Activated CD8-positive, alpha-beta memory T cell treated with anti-CD3 and anti-CD28 coated beads, Interleukin-2, amount 50 U/mL, for 1 hour (primary cell): Measurements from ENCODE around the gene NELFA.

Source experiments
- DNase-seq: peaks from one replicate; pipeline ENCODE4 v3.0.0-alpha.2; 2020; ENCODE audit errors: extremely low read depth

Gene NELFA

GRCh38 chr4:1982124-1983052, 26.4 kb downstream of the NELFA start:
- DNase-seq, result no peak

DNA sequence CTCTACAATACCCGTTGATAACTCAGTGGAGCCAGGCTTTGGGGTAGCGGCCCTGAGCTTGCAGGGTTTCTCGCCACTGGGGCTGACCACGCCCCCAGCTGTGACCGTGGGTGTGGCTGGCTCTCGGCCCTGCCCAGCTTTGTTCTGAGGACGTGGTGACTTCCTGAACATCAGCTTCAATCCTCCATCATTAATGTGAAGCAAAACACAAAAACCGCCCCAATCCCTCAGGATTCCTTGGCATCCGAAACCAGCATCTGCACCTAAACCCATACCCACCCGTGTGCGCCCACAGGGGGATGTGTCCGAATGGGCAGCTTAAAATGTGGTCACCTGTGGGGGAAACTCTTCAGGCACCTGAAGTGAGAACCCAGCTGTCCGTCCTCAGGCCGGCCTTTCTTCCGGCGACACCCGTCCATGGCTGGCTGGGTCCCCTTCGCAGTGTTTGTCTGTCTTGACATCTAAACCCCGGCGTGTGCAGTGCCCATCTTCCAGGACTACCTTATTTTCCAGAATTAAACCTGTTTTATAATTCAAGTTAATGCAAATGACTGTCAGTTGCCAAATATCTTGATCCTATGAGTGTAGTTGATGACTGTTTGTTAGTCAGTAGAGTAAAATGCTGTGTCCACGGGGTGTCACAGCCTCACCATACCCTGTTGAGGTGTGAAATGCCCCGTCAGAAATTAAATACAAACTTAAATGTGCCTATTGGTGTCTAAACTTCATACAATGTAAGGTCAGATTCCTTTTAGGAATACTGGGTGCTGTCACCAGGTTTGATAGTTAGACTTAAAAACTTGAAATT, 27.3 kb downstream of the NELFA start:
- no peak for DNase-seq

DNA sequence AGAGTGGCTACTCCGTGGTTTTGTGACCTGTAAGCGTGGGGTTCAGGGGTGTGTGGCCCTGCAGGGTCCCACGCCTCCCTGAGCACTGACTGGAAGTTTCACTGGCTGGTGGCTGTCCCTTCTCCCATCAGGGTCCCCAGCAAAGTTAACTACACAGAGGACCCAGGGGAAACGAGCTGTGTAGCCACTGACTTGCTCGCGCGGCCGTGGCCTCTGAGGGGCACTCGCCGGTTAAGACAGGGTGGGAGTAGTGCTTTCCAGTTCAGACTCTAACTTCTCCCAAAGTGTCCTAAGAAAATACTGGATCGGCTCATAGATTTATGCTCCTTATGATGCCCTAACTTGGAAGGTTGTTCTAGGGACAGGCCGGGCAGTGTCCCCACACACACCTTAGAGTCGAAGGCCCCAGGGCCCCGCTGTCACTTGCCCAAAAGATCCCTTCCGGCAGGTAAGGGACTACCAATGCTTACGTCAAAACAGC, 28.2 kb downstream of the NELFA start:
- DNase-seq, result no peak

- DNase-seq, result no peak
Observed at GRCh38 chr4:1979477-1980196, 29.1 kb downstream of the NELFA start.

GRCh38 chr4:1978741-1979476, 29.9 kb downstream of the NELFA start:
- DNase-seq, result no peak

GRCh38 chr4:1978226-1978625, 30.5 kb downstream of the NELFA start:
- DNase-seq, result no peak

DNA sequence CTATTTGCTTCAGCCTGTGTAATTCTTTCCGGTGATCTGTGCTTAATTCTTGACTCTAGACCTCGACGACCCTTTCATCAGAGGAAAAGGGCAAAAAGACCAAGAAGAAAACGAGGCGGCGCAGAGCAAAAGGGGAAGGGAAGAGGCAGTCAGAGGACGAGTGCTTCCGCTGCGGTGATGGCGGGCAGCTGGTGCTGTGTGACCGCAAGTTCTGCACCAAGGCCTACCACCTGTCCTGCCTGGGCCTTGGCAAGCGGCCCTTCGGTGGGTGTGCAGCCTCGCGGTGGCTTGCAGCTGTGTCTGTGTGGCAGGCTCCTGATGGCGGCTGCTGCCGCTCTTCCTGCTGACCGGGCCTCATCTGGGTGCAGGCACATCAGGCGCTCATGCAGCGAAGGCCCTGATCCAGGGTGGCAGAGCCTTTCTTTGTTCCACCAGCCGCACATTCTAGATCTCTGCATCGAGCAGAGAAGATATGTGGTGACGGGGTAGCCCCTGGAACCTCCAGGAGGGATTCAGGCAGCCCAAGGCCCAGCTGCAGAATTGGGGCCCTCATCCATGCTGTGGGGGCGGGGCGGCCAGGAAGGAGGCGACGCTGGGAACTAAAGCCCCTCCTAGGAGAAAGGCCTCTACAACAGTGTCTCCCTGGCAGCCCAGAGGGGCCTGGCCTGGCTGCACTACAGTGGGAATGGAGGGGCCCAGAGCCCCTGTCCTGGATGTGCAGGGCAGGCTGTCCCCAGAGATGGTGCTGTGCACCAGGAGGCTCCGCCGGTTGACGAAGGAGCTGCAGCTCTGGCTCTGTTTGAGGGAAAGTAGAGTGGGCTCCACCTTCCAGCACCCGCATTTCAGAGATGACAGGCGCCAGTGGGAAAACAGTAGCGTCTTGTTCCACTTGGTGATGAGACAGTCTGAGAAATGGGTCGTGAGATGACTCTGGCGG, 32.1 kb downstream of the NELFA start:
- DNase-seq, result no peak

DNA sequence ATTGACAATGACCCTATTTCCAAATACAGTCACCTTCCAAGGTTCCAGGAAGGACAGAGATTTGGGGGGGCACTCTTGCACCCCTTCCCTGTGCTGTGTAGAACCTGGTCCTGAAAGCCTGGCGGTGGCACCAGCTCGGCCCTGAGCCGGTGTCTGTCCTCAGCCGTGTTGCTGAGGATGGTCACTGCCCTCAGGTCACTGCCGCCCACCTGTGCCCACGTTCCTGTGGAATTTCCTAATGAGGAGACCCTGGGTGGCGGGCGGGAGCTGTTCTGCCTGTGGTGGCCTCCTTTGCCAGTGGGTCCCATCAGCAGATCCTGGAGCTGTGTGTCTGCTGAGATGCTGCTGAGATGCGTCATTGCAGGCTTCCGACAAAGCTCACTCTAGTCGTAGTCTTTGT, 32.9 kb downstream of the NELFA start:
- no peak for DNase-seq

- no peak for DNase-seq
Observed at GRCh38 chr4:1975391-1975801, 33.4 kb downstream of the NELFA start.

DNA sequence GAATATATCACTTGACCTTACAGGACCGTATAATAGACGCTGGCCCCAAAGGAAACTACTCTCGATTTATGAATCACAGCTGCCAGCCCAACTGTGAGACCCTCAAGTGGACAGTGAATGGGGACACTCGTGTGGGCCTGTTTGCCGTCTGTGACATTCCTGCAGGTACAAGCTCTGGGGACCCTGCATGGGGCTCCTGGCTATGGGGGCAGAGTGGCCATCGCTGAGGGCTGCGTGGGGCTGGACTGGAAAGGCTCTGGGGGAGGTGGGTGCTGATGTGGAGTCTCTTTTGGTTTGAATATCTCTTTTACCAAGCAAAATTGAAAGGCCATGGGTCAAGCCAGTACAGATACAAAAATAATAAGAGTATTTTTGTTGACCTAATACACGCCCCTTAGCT, 33.9 kb downstream of the NELFA start:
- no peak for DNase-seq

GRCh38 chr4:1973661-1974060, 35.1 kb downstream of the NELFA start:
- DNase-seq, result no peak

- no peak for DNase-seq
Observed at GRCh38 chr4:1973218-1973617, 35.6 kb downstream of the NELFA start.

DNA sequence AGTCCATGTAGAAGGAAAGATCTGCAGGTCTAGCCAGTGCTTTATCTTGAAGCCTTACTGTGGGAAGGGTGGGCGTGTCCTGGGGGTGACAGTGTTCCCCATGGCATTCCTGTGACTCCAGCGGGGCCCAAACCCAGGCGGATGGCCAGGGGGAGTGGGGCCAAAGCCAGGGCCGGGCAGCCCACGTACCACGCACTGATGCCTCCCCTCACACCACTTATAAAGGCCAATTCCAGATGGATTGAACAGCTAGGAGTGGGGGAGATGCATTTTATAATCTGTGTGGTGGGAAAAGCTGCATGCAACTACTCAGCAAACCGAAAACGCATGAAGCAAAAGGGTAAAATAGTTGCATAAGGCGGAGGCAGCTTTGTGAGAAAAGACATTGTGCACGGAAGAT, 36.4 kb downstream of the NELFA start:
- no peak for DNase-seq

DNA sequence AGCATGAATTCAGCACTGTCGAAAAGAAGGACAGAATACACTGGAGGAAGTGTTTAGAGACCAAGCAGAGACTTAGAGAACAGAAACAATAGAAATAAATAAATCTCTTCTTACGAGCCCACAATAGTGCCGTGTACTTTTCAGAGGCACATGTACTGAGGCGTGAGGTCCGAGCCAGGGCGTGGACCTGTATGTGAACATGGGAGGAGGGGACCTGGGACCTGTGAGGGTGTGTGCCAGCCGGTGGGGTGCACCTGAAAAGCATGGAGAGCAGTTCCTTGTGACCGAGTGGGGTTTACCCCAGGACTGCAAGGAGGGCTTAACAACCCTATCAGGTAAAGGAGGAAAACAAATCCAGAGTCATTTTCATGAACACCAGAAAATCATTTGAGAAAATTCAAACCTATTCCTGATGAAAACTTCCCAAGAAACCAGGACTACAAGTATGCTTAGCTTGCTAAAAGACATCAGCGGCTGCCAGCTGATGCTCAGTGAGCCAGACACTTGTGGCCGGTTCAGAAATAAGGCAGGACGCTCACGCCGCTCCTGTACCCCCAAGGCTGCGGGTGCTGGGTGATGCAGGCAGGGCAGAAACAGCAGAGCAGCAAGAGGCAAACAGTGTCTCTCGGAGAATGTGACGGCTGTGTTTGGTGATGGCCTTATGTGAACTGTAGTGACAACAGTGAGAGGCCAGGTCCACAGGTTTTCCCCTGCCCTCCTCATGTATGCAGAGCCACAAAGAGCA, 37.1 kb downstream of the NELFA start:
- DNase-seq, result no peak

DNA sequence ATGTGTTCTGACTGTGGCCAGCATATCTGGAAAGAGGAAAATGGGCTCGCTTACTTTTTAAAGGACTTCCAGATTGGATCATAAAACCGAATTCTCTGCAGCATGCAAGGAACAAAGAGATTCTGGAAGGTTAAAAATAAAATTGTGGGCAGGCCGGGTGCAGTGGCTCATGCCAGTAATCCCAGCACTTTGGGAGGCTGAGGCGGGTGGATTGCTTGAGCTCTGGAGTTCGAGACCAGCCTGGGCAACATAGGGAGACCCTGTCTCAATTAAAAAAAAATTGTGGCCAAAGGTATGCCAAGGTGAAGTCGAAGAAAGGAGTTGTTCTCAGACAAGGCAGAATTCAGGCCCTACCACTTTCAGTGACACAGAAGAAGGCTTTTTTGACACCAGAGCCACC, 37.8 kb downstream of the NELFA start:
- DNase-seq, result no peak

GRCh38 chr4:1969928-1970723, 38.6 kb downstream of the NELFA start:
- DNase-seq, result no peak

- DNase-seq, result no peak
Observed at GRCh38 chr4:1968686-1969295, 40.0 kb downstream of the NELFA start.

DNA sequence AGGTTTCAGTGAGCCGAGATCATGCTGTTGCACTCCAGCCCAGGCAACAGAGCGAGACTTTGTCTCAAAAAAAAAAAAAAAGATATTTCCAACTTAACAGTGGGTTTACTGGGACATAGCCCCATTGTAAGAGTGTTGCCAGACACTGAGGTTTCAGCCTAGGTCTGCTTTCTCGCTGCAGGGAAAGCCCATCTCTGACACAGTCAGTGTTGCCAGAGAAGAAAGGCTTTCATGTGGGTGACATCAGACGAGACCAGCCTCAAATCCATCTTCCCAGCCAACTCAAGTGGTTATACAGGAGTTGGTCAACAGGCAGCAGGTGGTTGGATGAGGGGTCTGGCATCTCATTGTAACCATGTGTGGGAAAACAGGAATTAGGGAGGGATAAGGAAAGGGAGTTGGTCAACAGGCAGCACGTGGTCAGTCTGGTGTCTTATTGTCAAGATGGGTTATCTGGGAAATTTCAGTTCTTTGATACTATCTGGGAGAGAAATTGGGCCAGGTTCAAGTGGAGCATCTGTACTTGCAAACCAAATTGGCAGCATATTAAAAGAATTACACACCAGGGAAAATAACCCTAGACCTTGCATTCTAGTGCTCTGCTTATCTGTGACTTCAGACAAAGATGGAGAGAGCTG, 41.1 kb downstream of the NELFA start:
- no peak for DNase-seq
